DND-41 (cell line): Measurements from ENCODE around the gene BTBD17.
A peak's percentile ranks its signal among the peaks of the same experiment; 100 is the strongest.

Experiments used
- ATAC-seq: fragments of 200-7000 bp; cut with Tn5 transposase; 3 replicates; pipeline ENCODE4 v1.9.1; 2021; ENCODE audit warnings: low read depth; ENCODE audit not compliant: insufficient read depth
- DNase-seq: peaks from one replicate; pipeline ENCODE4 v3.0.0-alpha.2; 2020
- H2AFZ ChIP-seq: 2 replicates; pipeline ENCODE4 v1.6.0; 2012; ENCODE audit warnings: low read depth, low read length
- H3K27ac ChIP-seq: 2 replicates; pipeline ENCODE4 v1.5.1; 2012; ENCODE audit warnings: low read length, inconsistent platforms
- H3K27me3 ChIP-seq: fragments of 200-600 bp; sonication (generic); 2 replicates; pipeline ENCODE4 v1.6.0; 2012; ENCODE audit warnings: low read length, mild to moderate bottlenecking, inconsistent platforms; ENCODE audit not compliant: insufficient read depth, poor library complexity
- H3K36me3 ChIP-seq: 2 replicates; pipeline ENCODE4 v1.5.1; 2012; ENCODE audit warnings: low read length, inconsistent platforms; ENCODE audit not compliant: insufficient read depth
- H3K4me1 ChIP-seq: 2 replicates; pipeline ENCODE4 v1.5.1; 2012; ENCODE audit warnings: mild to moderate bottlenecking, low read length; ENCODE audit not compliant: insufficient read depth
- H3K4me2 ChIP-seq: 2 replicates; pipeline ENCODE4 v1.6.0; 2012; ENCODE audit warnings: mild to moderate bottlenecking, moderate library complexity, low read length, inconsistent platforms; ENCODE audit not compliant: insufficient read depth
- H3K4me3 ChIP-seq, 2 experiments: fragments of 200-600 bp in 1 of 2; shearing (Covaris generic) in 1 of 2; 2 replicates each; pipeline ENCODE4 v1.5.1; 2012 to 2016; ENCODE audit warnings: inconsistent platforms in 2 of 2, low read length in 2 of 2, mild to moderate bottlenecking in 2 of 2, low read depth in 1 of 2, moderate library complexity in 1 of 2
- H3K79me2 ChIP-seq: 2 replicates; pipeline ENCODE4 v1.6.0; 2012; ENCODE audit warnings: low read length, inconsistent platforms; ENCODE audit not compliant: insufficient read depth
- H3K9ac ChIP-seq: 2 replicates; pipeline ENCODE4 v1.6.0; 2012; ENCODE audit warnings: low read depth, mild to moderate bottlenecking, inconsistent platforms, low read length, moderate library complexity
- H3K9me3 ChIP-seq: 2 replicates; pipeline ENCODE4 v1.5.1; 2012; ENCODE audit warnings: low read length, moderate library complexity, mild to moderate bottlenecking, inconsistent platforms; ENCODE audit not compliant: insufficient read depth, severe bottlenecking
- H4K20me1 ChIP-seq: 2 replicates; pipeline ENCODE4 v1.6.0; 2012; ENCODE audit warnings: low read length; ENCODE audit not compliant: insufficient read depth
- EZH2 ChIP-seq: IDR thresholded peaks from 3 replicates; pipeline ENCODE4 v1.6.1; 2012; ENCODE audit warnings: borderline replicate concordance, low read depth, mild to moderate bottlenecking, moderate library complexity, low read length, inconsistent platforms; ENCODE audit not compliant: severe bottlenecking
- TF ChIP-seq, protein P1 (sequence below): IDR thresholded peaks from 2 replicates; pipeline ENCODE4 v1.5.1; 2012; ENCODE audit warnings: borderline replicate concordance, low read length, moderate library complexity, mild to moderate bottlenecking; ENCODE audit not compliant: poor library complexity, severe bottlenecking; ENCODE audit errors: extremely low read depth

Gene BTBD17

DNA sequence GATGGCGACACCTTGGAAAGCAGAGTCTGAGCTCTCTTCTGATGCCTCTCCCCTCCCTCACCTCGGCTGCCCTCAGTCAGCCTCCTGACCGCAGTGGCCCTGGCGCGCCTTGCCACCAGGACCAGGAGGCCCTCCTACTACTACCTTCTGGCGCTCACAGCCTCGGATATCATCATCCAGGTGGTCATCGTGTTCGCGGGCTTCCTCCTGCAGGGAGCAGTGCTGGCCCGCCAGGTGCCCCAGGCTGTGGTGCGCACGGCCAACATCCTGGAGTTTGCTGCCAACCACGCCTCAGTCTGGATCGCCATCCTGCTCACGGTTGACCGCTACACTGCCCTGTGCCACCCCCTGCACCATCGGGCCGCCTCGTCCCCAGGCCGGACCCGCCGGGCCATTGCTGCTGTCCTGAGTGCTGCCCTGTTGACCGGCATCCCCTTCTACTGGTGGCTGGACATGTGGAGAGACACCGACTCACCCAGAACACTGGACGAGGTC, 10.0 kb upstream of the BTBD17 start:
- Histone ChIP-seq H3K4me2 (no peak overlapping the region), H3K9me3 (no peaks in the 10 kb centered on the region), H3K4me1 (no peaks in the 10 kb centered on the region), H3K9ac (no peak overlapping the region), H3K27ac (no peak overlapping the region), H4K20me1 (peaks cover 24% of the 10 kb centered on the region), H3K4me3 (no peak overlapping the region), H2AFZ (no peak overlapping the region), H3K36me3 (no peaks in the 10 kb centered on the region), H3K79me2 (no peaks in the 10 kb centered on the region), H3K27me3 (peaks cover 5% of the 10 kb centered on the region)
- no peak for TF ChIP-seq EZH2
- TF ChIP-seq, protein P1, sequence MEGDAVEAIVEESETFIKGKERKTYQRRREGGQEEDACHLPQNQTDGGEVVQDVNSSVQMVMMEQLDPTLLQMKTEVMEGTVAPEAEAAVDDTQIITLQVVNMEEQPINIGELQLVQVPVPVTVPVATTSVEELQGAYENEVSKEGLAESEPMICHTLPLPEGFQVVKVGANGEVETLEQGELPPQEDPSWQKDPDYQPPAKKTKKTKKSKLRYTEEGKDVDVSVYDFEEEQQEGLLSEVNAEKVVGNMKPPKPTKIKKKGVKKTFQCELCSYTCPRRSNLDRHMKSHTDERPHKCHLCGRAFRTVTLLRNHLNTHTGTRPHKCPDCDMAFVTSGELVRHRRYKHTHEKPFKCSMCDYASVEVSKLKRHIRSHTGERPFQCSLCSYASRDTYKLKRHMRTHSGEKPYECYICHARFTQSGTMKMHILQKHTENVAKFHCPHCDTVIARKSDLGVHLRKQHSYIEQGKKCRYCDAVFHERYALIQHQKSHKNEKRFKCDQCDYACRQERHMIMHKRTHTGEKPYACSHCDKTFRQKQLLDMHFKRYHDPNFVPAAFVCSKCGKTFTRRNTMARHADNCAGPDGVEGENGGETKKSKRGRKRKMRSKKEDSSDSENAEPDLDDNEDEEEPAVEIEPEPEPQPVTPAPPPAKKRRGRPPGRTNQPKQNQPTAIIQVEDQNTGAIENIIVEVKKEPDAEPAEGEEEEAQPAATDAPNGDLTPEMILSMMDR, result no peak
- DNase-seq (no peak), ATAC-seq (no peak)

DNA sequence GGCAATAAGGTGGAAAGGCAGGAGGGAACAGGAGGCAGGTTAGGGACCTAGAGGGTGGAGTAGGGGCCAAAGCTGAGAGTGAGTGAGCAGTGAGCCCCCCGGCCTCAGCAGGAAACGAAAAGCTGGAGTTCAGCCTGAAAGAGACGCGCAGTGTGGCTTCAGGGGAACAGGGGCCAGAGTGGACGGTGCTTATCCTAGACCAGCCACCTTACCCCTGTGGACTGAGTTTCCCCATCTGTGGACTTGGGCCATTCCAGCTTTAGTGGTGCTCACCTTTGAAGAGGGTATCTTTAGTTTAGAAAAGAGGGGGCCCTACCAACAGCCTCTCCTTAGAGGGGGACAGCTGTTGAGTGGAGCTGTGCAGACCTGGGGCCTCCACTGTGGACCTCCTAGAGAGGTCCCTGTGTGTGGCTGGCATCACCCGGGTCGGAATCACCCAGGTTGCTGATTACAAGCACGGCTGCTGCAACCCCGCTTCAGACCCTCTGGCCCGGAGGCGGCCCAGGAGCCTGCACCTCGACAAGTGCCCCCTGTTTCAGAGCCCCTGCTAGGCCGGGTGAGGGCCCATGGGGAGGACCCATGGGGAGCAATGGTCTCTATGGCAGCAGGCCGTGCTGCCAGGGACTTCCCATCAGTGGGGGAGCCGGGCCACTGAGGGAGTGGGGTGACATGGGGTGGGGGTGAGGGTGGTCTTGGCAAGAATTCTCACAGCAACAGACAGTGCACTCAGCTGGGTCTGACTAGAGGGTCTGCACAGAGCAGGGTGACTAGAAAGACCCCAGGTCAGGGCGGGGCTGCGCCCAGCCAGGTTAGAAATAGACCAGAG, 8.2 kb upstream of the BTBD17 start:
- Histone ChIP-seq H3K36me3 (no peaks in the 10 kb centered on the region), H3K9me3 (no peaks in the 10 kb centered on the region), H3K79me2 (no peaks in the 10 kb centered on the region), H3K9ac (no peak overlapping the region), H2AFZ (no peak overlapping the region), H3K4me2 (no peak overlapping the region), H3K4me3 (no peak overlapping the region), H3K27ac (no peak overlapping the region), H3K27me3 (peaks cover 5% of the 10 kb centered on the region), H4K20me1 (peaks cover 24% of the 10 kb centered on the region), H3K4me1 (no peaks in the 10 kb centered on the region)
- no peak for DNase-seq
- ATAC-seq, result no peak
- no peak for TF ChIP-seq EZH2
- TF ChIP-seq, protein P1, result no peak

DNA sequence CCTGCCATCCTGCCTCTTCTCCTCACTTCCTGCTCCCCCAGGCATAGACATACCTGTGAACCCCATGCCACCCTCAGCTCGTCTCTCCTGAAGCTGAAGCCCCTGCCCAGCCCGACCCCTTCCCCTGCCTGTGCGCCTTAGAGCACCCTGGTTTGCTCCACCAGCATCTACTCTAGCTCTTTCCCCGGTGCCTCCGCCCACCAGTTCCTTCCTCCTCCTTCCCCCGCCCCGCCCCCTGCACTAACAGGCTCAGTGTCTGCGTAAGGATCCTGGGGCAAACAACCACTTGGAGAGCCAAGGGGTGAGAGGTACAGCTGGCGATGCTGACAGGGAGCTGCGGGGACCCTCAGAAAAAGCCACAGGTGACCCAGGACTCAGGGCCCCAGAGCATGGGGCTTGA, 7.6 kb upstream of the BTBD17 start:
- H4K20me1 ChIP-seq, result peaks cover 24% of the 10 kb centered on the region
- no peaks in the 10 kb centered on the region for H3K79me2 ChIP-seq
- H3K9me3 ChIP-seq, result no peaks in the 10 kb centered on the region
- no peak overlapping the region for H3K4me3 ChIP-seq
- no peak overlapping the region for H2AFZ ChIP-seq
- TF ChIP-seq, protein P1, result no peak
- no peak for TF ChIP-seq EZH2
- ATAC-seq, result peak; percentile 71
- H3K4me1 ChIP-seq, result no peaks in the 10 kb centered on the region
- no peaks in the 10 kb centered on the region for H3K36me3 ChIP-seq
- peak; percentile 56 for DNase-seq
- H3K9ac ChIP-seq, result no peak overlapping the region
- H3K27me3 ChIP-seq, result peaks cover 5% of the 10 kb centered on the region
- H3K27ac ChIP-seq, result no peak overlapping the region
- H3K4me2 ChIP-seq, result no peak overlapping the region
